ENCODE data around the gene TNFRSF8.

- TF ChIP-seq CTCF (IDR thresholded peaks at IDR 0.05 in 8 of 11, conservative IDR thresholded peaks at IDR 0.05 in 3 of 11) (peak in 2 of 11 experiments; percentile 21 to 30), POLR2A (IDR thresholded peaks at IDR 0.05) (peak in 1 of 3 donors; percentile 57)
These were observed 87.5 kb downstream of the TNFRSF8 start for GRCh38 chr1:12150456-12151200.

All from spleen (tissue), 7 donors.